ENCODE results near the gene SNX9.
"Not testable (repeated sequence)": the region's sequence is repeated elsewhere in the genome, so short reads cannot be mapped to it uniquely, and the experiment has no call there.

SNX9 gene

DNA sequence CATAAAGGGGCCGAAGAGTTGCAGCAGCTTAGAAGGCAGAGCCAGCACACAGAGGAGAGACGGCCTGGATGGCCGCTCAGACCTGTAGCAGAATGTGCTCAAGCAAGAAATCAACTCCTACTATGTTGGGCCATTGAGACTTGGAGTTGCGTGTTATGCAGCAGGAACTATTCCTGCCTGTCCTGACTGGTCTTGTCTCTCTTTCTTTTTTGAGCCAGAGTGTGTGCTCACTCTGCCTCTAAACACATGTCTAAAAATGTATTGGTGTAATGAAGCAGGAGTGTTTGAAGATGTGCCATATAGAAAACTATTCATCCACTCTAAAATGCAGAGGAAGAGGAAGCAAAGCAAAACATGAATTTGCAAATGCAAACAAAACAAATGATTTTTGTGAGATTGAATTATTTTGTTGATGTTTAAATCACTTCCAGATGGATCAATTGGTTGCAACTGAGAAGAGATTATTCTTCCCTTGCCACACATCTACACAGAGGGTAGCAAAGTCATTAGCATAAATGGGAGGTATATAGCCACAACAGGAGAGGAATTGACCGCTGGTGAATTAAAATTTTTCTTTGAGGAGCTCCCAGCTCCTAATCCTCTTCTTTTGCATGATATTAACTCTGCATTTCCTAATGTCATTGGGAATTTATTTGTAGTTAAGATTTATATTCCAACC is 138.2 kb downstream of the SNX9 start:
- no peak for DNase-seq

DNA sequence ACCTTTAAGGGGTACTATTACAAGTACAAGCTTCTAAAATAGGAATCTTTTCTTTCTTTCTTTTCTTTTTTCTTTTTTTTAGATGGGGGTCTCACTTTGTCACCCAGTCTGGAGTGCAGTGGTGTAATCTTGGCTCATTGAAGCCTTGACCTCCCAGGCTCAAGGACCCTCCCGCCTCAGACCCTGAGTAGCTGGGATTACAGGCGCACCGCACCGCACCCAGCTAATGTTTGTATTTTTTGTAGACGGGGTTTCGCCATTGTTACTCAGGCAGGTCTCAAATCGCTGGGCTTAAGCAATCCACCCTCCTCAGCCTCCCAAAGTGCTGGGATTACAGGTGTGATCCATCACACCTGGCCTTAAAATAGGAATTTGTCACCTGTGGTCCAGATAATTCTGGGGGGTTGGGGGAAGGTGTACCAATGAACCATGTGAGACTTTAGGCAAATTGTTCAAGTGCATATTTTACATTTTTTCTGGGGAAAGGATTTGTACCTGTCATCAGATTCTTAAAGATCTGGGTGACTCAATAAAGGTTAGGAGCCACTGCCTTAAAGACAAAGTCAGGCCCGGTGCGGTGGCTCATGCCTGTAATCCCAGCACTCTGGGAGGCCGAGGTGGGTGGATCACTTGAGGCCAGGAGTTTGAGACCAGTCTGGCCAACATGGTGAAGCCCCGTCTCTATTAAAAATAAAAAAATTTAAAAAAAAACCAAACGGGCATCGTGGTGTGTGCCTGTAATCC is 139.0 kb downstream of the SNX9 start:
- no peak for DNase-seq

DNA sequence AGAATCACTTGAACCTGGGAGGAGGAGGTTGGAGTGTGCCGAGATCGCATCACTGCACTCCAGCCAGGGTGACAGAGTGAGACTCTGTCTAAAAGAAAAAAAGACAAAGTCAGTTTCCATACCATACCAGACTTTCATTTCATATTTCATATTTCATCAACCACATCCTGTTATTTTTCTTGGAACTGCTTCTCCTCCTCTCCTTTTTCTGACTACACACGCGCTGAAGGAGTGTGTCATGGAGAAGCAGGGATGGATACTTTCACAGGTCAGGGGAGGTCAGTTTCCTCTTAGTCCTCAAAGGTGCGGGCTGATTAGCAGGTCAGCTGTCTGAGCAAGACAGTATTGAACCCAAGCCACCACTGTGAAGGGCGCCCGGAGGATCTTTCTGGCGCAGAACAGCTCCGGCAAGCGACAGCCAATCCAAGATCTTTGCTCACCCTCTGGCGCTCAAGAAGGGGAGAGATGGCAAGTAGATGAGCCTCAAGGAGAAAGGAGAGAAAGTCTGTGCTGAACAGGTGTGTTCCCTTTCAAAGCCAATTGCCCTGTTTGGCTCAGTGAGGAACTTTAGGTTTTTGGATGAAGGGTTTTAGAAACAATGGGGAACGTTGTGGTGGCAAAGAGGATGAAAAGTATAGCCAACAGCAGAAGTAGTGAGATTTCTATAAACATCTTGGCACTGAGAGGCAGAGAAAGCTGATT is 139.7 kb downstream of the SNX9 start:
- DNase-seq = no peak

DNA sequence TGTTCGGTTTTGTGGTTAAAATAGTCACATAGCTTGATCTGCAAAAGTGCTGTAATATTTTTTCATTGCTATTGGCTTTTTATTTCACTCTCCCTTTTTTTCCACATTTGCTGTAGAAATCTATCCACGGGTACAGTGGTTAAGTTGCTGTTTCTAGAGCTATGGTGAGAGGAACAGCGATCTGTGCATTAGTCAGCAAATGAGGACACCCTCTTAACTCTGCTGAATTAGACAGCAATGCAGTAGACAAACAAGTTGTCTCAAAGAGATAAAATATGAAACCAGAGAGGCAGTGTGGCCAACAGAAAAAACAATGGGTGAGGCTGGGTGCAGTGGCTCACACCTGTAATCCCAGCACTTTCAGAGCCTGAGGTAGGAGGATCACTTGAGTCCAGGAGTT is 141.1 kb downstream of the SNX9 start:
- DNase-seq = peak; percentile 33

DNA sequence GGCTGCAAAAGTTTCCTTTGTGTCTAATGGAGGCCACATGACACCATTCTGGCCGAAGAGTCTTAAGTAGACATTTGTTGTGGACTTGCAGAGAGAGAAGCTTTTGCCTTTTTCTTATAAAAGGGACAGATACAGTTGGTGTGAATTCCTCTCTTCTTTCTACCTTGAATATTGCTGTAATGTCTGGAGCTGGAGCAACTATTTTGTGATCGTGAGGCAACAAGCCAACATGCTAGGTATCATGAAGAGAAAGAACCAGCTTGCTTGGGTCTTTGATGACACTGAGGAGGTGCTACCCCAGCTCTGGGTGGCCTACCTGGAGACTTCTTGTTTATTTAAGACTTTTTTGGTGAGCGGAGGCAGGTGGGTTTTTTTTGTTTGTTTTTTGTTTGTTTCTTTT is 142.3 kb downstream of the SNX9 start:
- no peak for DNase-seq

DNA sequence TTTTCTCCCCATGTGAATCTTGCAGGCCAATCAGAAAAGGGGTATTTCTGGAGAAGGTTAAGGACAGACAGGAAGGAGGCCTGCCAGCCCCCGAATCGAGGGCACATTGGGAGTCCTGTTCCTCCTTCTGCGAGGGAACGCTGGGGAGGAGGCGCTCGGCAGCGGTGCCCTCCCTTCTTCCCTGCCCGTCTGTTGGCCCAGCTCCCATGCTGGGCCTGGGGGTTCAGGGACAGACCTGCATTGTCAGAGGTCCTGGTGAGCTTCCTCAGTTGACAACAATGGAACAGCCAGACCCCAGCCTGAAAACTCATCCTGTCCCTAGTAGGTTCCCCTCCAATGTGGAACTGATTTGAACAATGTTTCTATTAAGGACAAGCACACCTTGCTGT is 143.5 kb downstream of the SNX9 start:
- no peak for DNase-seq

DNA sequence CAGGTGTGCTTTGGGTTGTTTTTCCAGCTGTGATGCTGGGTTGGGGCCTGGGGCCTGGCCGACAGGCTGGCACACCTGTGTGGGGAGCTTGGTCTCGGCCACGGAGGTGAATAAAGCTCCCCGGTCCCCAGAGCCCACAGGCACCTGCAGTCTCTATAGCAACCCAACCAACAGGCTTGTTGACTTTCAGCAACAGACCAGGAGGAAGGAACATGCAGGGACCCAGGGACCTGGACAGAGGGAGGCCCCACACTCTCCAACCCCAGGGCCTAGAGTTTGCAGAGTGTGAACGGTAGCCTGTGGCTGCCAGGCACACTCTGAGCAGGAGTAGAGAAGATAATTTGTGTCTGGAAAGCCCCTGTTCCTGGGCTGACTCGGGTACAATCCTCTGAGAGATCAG is 144.0 kb downstream of the SNX9 start:
- DNase-seq = peak; percentile 66

DNA sequence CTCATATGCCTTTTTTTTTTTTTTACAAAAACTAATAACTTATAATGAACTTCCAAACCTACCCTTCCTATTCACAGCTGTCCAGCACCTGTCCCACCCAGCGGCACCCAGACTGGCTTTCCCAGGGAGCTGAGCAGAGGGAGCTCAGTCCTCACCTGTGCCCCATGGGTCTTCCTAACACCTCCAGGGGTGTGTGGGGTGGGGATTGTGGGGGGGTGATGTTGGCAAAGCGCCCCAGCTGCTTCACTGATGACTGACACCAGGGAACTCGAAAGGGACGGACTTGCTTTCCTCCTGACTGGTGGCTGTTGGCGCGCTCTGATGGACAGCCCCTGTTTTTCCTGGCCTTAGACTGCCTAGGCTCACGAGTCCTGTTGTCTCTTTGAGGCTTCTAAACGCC is 144.4 kb downstream of the SNX9 start:
- no peak for DNase-seq

DNA sequence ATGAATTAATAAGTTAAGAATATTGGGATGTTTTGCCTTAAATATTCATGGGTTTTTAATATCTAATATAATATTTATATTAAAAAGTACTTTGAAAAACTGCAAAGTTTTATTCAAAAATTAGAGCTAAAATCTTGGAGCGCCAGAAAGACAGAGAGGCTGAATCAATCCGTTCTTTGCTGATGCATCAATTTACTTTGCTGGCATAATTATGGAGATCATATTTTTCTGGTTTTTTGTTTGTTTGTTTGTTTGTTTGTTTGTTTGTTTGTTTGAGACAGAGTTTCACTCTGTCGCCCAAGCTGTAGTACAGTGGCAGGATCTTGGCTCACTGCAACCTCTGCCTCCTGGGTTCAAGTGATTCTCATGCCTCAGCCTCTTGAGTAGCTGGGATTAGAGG is 149.1 kb downstream of the SNX9 start:
- DNase-seq = not testable (repeated sequence)

DNA sequence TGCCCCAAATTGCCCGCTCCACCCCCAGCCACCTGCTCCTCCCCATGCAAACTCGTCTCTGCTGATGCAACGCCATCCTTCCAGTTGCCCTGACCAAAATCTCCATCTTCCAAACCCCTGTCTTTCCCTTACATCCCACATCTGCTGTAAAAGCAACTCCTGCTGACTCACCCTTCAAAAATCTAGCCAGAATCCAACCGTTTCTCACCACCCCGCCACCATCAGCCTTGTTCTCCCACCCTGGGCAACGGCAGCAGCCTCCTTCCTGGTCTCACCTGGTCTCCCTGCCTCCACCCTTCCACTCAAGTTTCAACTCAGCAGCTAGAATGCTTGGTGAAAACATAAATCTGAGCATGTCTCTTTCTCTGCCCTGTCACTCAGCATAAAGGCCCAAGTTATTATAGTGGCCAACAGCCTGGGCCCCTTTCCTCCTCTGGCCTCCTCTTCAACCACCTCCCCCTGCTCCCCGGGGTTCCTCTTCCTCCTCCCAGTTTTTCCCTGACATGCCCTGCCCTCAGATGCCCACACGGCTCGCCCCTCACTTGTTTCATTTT is 151.4 kb downstream of the SNX9 start:
- DNase-seq = no peak

DNA sequence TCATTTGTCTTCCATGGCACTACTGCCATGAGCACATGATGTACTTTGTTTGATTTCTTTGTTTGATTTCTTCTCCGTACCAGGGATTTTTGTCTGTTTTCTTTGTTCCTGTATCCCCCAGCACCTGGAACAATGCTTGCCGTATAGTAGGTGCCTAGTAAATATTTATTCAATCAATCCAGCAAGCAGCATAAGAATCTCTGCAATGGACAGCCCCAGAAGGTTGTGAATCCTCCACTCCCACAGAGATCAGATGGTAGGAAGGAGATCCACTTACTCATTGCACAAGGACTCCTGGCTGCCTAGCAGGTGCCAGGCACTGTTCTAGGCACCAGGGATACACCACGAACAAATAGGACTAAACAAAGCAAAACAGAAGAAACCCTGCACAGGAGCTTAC is 151.9 kb downstream of the SNX9 start:
- DNase-seq = no peak

DNA sequence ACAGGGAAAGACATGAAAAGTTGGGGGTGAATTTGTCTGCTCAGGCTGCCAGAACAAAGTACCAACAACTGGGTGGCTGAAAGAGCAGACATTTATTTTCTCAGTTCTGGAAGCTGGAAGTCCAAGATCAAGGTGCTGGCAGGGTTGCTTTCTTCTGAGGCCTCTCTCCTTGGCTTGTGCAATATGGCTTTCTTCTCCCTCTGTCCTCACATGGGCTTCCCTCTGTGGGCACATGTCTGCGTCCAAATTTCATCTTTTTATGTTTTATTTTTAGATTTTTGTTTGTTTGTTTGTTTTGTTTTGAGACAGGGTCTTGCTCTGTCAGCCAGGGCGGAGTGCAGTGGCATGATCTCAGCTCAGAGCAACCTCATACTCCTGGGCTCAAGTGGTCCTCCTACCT is 152.4 kb downstream of the SNX9 start:
- no peak for DNase-seq

DNA sequence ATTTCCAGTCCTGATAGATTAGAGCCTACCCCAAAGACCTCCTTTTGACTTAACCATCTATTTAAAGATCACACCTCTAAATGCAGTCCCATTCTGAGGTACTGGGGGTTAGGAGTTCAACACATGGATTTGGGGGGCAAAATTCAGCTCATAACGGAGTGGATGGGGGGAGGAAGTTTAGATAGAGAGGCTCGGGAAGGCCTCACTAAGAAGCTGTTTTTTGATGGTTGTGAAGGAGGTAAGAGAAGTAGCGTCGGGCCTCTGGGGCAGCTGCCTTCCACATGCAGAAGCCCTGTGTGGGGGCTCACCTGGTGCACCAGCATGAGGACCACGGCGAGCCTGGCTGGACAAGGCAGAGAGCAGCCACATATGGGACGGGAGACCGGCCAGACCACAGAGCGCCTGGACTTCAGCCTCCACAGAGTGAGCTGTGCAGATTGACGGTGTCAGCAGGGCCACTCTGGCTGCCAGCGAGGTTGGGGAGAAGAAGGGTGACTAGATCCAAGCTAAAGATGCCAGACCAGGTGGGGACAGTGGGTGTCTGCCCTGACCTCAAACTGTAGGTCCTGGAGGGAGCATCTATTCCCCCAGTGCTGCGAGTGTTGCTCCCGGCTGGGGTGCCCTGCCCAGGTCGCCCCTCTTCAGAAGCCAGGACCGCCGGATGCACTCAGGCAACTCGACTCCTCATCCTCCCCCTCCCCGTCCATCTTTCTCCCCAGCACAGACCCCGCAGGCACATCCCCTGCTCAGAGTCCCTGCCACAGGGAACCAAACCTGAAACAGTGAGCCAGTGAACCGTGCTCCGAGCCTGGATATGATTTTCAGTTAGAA is 153.5 kb downstream of the SNX9 start:
- no peak for DNase-seq

DNA sequence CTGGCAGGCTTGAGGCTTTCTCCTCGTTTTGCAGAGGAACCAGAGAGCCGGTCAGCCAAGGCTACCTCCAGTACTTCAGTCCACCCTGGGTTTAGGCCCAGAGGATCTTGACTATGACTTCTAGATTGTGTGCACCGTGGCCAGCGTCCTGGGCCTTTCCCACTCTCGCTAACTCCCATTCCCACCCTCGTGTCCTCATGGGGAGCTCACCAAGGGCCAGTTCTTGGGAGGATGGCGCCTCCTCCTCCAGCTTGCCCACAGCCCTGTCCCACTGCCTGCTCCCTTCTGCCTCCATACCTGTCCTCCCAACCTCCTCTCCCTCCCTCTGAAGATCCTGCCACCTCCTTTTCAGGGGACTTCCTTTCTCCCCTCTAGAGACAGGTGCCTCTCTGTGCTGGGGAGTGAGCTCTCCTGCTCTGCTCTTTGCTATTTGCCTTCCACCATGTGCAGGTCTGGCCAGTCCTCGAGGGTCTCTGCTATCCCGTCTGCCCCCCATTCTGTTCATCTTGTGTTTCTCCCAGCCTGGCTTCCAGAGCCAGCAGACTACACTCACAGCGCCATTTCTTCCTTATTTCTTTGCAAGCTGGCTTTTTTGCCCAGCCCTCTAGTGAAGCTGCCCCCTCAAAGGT is 154.2 kb downstream of the SNX9 start:
- DNase-seq = no peak

DNA sequence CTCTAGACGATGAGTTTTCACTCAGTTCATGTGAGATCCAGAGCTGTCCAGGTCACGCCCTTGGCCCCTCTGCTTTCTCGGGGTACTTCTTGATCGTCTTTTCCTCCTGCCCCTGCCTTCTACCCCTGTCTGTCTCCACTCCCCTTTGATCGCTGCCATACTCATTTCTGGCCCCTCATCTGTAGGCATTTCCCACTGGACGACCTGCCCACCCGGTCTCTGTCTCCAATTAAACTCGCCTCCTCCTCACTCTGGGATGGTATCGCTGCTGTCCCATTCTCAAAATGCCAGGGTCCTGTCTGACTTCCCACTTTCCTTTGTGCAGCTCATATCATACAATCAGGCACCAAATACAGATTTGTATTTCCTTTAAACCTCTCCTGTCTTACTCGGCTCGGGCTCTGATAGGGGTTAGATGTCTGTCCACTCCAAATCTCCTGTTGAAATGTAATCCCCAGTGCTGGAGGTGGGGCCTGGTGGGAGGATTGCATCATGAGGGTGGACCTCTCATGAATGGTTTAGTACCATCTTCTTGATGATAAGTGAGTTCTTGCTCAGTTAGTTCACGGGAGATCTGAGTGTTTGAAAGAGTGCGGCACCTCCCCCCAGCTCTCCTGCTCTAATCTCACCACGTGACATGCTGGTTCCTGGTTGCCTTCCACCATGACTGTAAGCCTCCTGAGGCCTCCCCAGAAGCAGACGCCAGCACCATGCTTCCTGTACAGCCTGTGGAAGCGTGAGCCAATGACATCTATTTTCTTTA is 155.2 kb downstream of the SNX9 start:
- DNase-seq = no peak

DNA sequence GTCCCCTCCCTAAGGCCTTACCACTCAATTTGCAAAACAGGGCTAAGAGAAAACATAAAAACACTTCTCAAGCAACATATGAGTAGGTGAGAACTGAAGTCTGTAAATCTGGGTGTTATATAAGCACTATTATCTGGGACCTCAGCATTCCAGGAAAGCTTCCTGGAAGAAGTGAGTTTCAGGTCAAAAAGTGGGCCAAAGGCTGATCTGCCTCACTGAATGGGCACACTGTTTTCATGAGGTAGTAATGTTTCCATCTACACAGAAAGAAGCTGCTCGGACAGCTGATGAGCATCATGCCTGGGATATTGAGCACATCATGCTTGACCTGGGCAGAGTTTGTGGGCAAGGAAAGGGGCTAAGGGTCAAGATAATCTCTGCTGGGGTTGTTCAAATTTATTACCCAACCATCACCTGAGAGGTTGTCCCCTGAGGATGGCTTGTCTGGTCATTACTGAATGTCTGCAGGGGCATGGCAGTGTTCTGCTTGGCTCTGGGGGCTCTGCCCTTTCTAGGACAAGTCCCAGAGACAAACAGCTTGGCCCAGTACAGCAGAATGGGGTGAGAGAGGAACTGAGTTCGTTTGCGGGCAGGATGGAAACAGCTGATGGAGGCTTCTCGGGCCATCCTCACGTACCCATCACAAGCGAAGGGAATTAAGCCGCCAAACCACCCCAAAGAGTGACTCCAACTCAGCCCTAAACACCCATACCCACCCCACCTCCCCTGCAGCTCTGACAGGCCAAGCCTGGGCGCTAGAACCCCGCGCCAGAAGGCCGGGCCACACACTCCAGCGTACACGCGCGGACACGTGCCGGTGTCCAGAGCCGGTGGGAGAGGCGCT is 157.5 kb downstream of the SNX9 start:
- DNase-seq = no peak

DNA sequence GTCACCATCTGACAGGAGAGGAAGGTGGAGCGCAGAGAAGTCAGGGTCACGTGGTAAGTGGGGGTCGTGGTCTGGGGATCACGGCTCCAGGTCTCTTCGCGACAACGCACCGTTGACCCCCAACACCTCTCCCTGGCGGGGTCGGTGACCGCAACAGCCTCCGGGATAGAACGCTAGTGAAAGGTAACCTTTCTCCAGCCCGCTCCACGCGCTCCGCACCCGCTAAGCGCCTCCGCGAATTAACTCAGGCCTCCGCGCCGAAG is 158.0 kb downstream of the SNX9 start:
- no peak for DNase-seq

DNA sequence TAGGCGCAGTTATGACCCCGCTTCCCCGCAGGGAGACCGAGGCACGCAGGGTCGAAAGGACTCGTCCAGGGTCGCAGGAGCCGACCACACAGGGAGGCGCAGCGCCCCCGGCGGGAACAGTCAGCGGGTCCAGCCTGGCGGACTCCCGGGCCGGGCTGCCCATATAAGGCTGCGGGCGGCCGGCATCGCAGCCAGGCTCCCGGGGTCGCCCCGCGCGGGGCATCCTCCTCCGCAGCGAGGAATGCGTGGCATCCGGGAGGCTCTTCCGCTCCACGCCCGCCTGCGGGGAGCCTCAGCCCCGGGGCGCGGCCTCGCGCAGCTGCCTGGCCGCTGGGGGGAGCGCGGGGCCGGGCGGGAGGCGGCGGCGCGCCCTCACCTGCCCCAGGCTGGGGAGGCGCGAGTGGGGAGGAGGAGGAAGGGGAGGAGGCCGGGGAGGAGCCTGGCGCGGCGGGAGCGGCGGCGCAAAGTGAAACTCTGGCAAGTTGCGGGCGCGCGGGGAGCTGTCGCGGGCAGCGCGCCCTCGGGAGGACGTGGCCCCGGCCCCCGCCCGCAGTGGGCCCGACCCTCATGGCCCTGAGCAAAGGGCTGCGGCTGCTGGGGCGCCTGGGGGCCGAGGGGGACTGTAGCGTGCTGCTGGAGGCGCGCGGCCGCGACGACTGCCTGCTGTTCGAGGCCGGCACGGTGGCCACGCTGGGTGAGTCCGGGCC is 158.5 kb downstream of the SNX9 start, which contains the start of gene SYNJ2:
TSS of gene SYNJ2 (plus strand) at position 469 of the 707 bp plus-strand sequence. CDS start at position 568, 99 bp downstream.
- peak; percentile 30 for DNase-seq

DNA sequence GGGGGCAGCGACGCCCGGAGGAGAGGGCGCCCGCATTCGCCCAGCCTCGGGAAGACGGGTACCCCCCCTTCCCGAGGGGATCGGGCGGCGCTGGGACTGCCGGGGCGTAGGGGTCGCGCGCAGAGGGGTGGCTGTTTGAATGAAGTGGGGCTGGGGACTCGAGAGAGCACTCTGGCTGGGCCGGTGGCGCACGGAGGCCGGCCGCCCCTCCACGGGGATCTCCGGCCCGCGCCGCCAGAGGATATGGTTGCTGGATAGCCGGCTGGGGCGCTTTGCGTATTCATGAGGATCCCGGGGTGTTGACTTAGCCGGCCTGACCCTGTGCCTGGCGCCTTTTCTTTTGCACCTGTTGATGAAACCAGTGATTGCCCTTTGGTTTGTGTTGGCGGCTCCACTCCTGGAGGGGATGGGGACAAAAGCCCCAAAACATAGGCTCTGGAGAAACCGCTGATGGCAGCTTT is 159.1 kb downstream of the SNX9 start:
- peak; percentile 24 for DNase-seq

All from NCI-H510A treated with DMSO at 0.1 percent for 48 hours (cell line).